Left lung (tissue), 10 donors: ENCODE measurements around the gene LGALS16. TPM values are rescaled to one million over a fixed set of nuclear protein-coding genes. Genes with fewer than 3 reads are reported as not detected.

Source experiments
- ATAC-seq: fragments of 200-7000 bp; cut with Tn5 transposase; one replicate; pipeline ENCODE4 v1.9.1; 2020; ENCODE audit warnings: moderate library complexity
- DNase-seq, 4 donors: peaks; one replicate each; pipeline ENCODE4 v3.0.0-alpha.2; 2013 to 2020
- H3K27ac ChIP-seq, 2 donors: fragments of 200-600 bp; sonication (generic) in 1 of 2; one replicate each; pipeline versions ENCODE4 v1.5.0 to v1.8.0; 2020 to 2021
- H3K27me3 ChIP-seq, 2 donors: fragments of 200-600 bp; sonication (generic) in 1 of 2; one replicate each; pipeline versions ENCODE4 v1.5.0 to v1.8.0; 2020 to 2021
- H3K36me3 ChIP-seq, 2 donors: fragments of 200-600 bp; sonication (generic) in 1 of 2; one replicate each; pipeline versions ENCODE4 v1.5.0 to v1.8.0; 2020 to 2021
- H3K4me1 ChIP-seq, 2 donors: fragments of 200-600 bp; one replicate each; pipeline ENCODE4 v1.8.0; 2021
- H3K4me3 ChIP-seq, 2 donors: fragments of 200-600 bp; sonication (generic) in 1 of 2; one replicate each; pipeline versions ENCODE4 v1.5.0 to v1.8.0; 2020 to 2021; ENCODE audit warnings: mild to moderate bottlenecking in 1 of 2
- H3K9me3 ChIP-seq, 2 donors: fragments of 200-600 bp; sonication (generic) in 1 of 2; one replicate each; pipeline versions ENCODE4 v1.5.0 to v1.8.0; 2020 to 2021
- intact Hi-C, 2 donors: fragments of 100-400 bp; cut with DNase I; formaldehyde crosslinking; loops; one replicate each; pipeline versions ENCODE4 v1.11.2 to v1.14.2; 2022
- polyA plus RNA-seq, 6 donors: library from polyadenylated mRNA; unstranded; fragments of 120-200 nt; gene quantifications; one replicate each; pipeline ENCODE4 v1.2.1, GENCODE V29; 2013; ENCODE audit not compliant: insufficient read length in 6 of 6
- total RNA-seq, 2 donors: library from RNA; stranded (reverse); fragmentation: NEBNext Ultra II Directional; extraction: Animal tissue kit (Norgen Biotek cat#: 25700); gene quantifications; one replicate each; pipeline ENCODE4 v1.2.1, GENCODE V29; 2021
- TF ChIP-seq, protein P1 (sequence below), 2 donors: fragments of 200-600 bp; sonication (generic) in 1 of 2; IDR thresholded peaks; one replicate each; pipeline versions ENCODE4 v1.5.0 to v1.8.0; 2021; ENCODE audit warnings: antibody characterized with exemption in 2 of 2
- donor health status: DM: no; HTN: yes; CAD: no.
- donor health status: DM: no; HTN: no; CAD: no.

LGALS16 gene
- total and polyA plus RNA-seq, 8 donors: not detected

DNA sequence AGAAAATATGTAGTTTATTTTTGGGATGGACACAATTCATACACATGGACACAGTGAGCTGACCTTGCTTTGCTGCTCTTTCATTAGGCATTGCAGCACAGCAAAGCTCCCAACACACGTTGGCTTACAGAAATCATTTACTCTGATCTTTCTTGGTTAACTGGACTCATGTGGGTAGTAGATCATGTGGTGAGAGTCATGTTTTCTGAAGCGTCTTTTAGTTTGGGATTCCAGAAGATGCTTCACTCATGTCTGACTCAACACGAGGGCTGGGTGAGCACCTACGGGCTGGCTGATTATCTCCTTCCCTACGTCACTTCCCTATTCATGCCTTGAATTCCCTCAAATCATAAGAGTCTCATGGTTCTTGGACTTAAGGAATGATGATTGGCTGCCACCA lies 12.1 kb upstream of the LGALS16 start:
- no peak overlapping the region for H3K27ac ChIP-seq
- H3K27me3 ChIP-seq: peaks cover 0 to 46% of the 10 kb centered on the region in 2 donors
- no peaks in the 10 kb centered on the region for H3K4me1 ChIP-seq
- intact Hi-C loops: no loop called here
- TF ChIP-seq, protein P1, sequence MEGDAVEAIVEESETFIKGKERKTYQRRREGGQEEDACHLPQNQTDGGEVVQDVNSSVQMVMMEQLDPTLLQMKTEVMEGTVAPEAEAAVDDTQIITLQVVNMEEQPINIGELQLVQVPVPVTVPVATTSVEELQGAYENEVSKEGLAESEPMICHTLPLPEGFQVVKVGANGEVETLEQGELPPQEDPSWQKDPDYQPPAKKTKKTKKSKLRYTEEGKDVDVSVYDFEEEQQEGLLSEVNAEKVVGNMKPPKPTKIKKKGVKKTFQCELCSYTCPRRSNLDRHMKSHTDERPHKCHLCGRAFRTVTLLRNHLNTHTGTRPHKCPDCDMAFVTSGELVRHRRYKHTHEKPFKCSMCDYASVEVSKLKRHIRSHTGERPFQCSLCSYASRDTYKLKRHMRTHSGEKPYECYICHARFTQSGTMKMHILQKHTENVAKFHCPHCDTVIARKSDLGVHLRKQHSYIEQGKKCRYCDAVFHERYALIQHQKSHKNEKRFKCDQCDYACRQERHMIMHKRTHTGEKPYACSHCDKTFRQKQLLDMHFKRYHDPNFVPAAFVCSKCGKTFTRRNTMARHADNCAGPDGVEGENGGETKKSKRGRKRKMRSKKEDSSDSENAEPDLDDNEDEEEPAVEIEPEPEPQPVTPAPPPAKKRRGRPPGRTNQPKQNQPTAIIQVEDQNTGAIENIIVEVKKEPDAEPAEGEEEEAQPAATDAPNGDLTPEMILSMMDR (IDR thresholded peaks at IDR 0.05): no peak
- ATAC-seq (no peak), DNase-seq (no peak)
- H3K36me3 ChIP-seq: no peaks in the 10 kb centered on the region
- no peak overlapping the region for H3K4me3 ChIP-seq
- no peaks in the 10 kb centered on the region for H3K9me3 ChIP-seq

DNA sequence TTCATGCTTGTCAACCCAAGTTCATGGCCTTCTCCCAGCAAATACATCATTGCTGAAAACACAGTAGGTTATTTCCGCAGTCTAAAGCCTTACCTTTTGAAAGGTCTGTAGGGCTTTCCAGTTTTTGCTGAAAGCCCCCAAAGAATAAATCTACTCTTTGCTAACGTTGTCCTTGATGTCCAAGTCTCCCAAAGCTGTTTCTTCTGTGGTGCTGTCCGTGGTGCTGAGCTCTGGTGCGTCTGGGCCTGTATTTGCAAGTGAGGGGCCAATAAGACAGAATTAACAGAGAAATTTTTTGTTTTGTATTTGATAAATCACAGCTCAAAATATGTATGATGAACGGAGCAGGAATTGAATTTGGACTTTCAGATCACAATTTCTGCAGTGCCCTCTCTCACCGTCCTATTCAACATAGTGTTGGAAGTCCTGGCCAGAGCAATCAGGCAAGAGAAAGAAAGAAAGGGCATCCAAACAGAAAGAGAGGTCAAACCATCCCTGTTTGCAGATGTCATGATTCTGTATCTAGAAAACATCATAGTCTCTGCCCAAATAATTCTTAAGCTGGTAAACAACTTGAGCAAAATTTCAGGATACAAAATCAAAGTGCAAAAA lies 9.8 kb upstream of the LGALS16 start:
- Histone ChIP-seq H3K27me3 (peaks cover 0 to 37% of the 10 kb centered on the region in 2 donors), H3K9me3 (no peaks in the 10 kb centered on the region), H3K4me1 (no peaks in the 10 kb centered on the region), H3K36me3 (no peaks in the 10 kb centered on the region), H3K4me3 (no peak overlapping the region), H3K27ac (no peak overlapping the region)
- intact Hi-C loops: no loop called here
- ATAC-seq: no peak
- TF ChIP-seq, protein P1 (IDR thresholded peaks at IDR 0.05): no peak
- peak in 2 of 4 donors; percentile 9 to 18 for DNase-seq

DNA sequence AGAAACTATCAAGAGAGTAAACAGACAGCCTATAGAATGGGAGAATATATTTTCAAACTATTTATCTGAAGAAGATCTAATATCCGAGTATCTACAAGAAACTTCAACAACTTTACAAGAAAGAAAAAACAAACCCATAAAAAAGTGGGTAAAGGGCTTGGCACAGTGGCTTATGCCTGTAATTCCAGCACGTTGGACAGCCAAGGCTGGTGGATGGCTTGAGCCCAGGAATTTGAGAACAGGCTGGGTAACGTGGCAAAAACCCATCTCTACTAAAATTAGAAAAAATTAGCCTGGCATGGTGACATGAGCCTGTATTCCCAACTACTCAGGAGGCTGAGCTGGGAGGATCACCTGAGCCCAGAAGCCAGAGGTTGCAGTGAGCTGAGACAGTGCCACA lies 7.8 kb upstream of the LGALS16 start:
- Histone ChIP-seq H3K9me3 (no peaks in the 10 kb centered on the region), H3K4me1 (no peaks in the 10 kb centered on the region), H3K27me3 (peaks cover 0 to 33% of the 10 kb centered on the region in 2 donors), H3K4me3 (no peak overlapping the region), H3K36me3 (no peaks in the 10 kb centered on the region), H3K27ac (no peak overlapping the region)
- TF ChIP-seq, protein P1 (IDR thresholded peaks at IDR 0.05): no peak
- no peak for ATAC-seq
- DNase-seq: no peak
- intact Hi-C loops: no loop called here

DNA sequence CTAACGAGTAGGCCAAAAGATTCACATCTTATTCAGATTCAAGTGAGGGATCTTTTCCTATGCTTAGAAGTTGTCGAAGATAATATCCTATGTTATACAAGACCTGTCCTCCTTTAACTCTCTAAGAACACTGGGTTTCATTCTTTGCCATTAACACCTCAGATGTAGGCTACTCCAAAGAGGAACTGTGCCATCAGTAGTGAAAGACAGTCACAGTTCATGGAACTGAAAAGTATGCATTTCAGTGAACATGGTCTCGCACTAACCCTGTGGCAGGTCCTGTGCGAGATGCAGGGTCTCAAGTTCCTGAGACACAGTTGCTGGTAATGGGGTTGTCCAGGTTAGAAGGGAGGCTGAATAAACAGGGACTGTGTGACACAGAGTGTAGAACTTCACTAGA lies 4.1 kb downstream of the LGALS16 start:
- H3K36me3 ChIP-seq: no peaks in the 10 kb centered on the region
- H3K4me3 ChIP-seq: no peak overlapping the region
- TF ChIP-seq, protein P1 (IDR thresholded peaks at IDR 0.05): no peak
- H3K9me3 ChIP-seq: no peaks in the 10 kb centered on the region
- peaks cover 0 to 13% of the 10 kb centered on the region in 2 donors for H3K27me3 ChIP-seq
- DNase-seq (no peak), ATAC-seq (no peak)
- no peak overlapping the region for H3K27ac ChIP-seq
- no peaks in the 10 kb centered on the region for H3K4me1 ChIP-seq
- intact Hi-C loops: no loop called here

DNA sequence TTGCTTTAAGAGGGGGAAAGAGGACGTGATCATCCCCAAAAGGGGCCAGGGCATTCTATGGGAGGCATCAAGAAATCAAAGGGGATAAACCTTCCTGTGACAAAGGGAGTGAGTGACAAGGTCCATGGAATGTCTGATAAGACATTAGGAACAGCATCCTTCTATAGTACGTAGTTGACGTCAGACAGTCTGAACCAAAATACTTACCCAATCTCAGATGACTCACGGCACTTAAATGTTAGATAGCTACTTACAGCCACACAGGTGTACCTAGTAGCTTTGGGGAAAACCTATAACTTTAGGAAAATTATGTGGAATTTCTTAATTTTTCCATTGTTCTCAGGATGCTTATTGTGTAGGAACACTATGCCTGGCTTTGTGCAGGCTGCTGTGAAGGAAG lies 4.9 kb downstream of the LGALS16 start:
- H3K4me1 ChIP-seq: no peaks in the 10 kb centered on the region
- H3K4me3 ChIP-seq: no peak overlapping the region
- H3K27me3 ChIP-seq: peaks cover 0 to 13% of the 10 kb centered on the region in 2 donors
- TF ChIP-seq, protein P1 (IDR thresholded peaks at IDR 0.05): no peak
- H3K27ac ChIP-seq: no peak overlapping the region
- DNase-seq (no peak), ATAC-seq (no peak)
- no peaks in the 10 kb centered on the region for H3K9me3 ChIP-seq
- intact Hi-C loops: no loop called here
- H3K36me3 ChIP-seq: no peaks in the 10 kb centered on the region
